ENCODE data around the gene DOCK2.

DNA sequence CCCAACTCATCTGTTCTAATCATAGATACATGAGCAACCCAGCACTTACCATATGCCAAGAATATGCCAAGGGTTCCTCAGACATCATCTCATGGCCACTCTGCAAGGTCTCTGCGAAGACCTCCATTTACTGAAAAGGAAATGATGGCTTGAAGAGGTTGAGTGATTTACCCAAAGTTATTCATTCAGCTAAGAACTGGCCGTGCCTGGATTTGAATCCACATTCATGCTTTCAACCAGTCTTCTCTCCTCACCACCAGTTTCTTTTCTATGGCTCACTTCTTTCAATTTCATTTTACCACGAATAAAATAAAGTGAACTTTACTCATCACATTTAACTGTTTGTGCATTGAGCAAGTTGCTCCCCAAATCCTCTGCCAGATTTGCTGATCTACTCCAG is 441.4 kb downstream of the DOCK2 start:
- TF ChIP-seq, protein P1, sequence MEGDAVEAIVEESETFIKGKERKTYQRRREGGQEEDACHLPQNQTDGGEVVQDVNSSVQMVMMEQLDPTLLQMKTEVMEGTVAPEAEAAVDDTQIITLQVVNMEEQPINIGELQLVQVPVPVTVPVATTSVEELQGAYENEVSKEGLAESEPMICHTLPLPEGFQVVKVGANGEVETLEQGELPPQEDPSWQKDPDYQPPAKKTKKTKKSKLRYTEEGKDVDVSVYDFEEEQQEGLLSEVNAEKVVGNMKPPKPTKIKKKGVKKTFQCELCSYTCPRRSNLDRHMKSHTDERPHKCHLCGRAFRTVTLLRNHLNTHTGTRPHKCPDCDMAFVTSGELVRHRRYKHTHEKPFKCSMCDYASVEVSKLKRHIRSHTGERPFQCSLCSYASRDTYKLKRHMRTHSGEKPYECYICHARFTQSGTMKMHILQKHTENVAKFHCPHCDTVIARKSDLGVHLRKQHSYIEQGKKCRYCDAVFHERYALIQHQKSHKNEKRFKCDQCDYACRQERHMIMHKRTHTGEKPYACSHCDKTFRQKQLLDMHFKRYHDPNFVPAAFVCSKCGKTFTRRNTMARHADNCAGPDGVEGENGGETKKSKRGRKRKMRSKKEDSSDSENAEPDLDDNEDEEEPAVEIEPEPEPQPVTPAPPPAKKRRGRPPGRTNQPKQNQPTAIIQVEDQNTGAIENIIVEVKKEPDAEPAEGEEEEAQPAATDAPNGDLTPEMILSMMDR (conservative IDR thresholded peaks at IDR 0.05; ENCODE audit: low read length) = no peak
- no peak for TF ChIP-seq EZH2phosphoT487 (IDR thresholded peaks at IDR 0.05; ENCODE audit: borderline replicate concordance, low read depth, low read length)

All from OCI-LY7 (cell line).